Parathyroid adenoma (tissue), 2 donors: ENCODE data around the gene MAB21L3.

Experiments used
- H2AFZ ChIP-seq: fragments of 300-600 bp; sonication (generic); one replicate; pipeline ENCODE4 v1.7.0; 2017; ENCODE audit warnings: antibody characterized with exemption, mild to moderate bottlenecking
- H3K27ac ChIP-seq: fragments of 300-600 bp; sonication (generic); one replicate; pipeline ENCODE4 v1.7.0; 2017
- H3K27me3 ChIP-seq: fragments of 300-600 bp; sonication (generic); one replicate; pipeline ENCODE4 v1.7.0; 2017; ENCODE audit warnings: low read length; ENCODE audit not compliant: control insufficient read depth, insufficient read depth
- H3K36me3 ChIP-seq: fragments of 300-600 bp; sonication (generic); one replicate; pipeline ENCODE4 v1.7.0; 2017; ENCODE audit warnings: low read length; ENCODE audit not compliant: control insufficient read depth, insufficient read depth
- H3K4me1 ChIP-seq: fragments of 300-600 bp; sonication (generic); one replicate; pipeline ENCODE4 v1.7.0; 2017; ENCODE audit warnings: control low read depth
- H3K4me2 ChIP-seq: fragments of 300-600 bp; sonication (generic); one replicate; pipeline ENCODE4 v1.7.0; 2017; ENCODE audit warnings: low read length
- H3K4me3 ChIP-seq: fragments of 300-600 bp; sonication (generic); one replicate; pipeline ENCODE4 v1.7.0; 2017; ENCODE audit warnings: low read depth, low read length
- H3K79me2 ChIP-seq: fragments of 300-600 bp; sonication (generic); one replicate; pipeline ENCODE4 v1.7.0; 2017; ENCODE audit warnings: control low read depth
- H3K9ac ChIP-seq: fragments of 300-600 bp; sonication (generic); one replicate; pipeline ENCODE4 v1.7.0; 2017; ENCODE audit warnings: mild to moderate bottlenecking
- H3K9me3 ChIP-seq: fragments of 300-600 bp; sonication (generic); one replicate; pipeline ENCODE4 v1.7.0; 2017; ENCODE audit warnings: low read length; ENCODE audit not compliant: control insufficient read depth
- TF ChIP-seq, protein P1 (sequence below): fragments of 300-600 bp; sonication (generic); IDR thresholded peaks from one replicate; pipeline ENCODE4 v1.7.0; 2017; ENCODE audit warnings: antibody characterized with exemption, mild to moderate bottlenecking
- donor health status: primary hyperparathyroidism.

MAB21L3 gene

DNA sequence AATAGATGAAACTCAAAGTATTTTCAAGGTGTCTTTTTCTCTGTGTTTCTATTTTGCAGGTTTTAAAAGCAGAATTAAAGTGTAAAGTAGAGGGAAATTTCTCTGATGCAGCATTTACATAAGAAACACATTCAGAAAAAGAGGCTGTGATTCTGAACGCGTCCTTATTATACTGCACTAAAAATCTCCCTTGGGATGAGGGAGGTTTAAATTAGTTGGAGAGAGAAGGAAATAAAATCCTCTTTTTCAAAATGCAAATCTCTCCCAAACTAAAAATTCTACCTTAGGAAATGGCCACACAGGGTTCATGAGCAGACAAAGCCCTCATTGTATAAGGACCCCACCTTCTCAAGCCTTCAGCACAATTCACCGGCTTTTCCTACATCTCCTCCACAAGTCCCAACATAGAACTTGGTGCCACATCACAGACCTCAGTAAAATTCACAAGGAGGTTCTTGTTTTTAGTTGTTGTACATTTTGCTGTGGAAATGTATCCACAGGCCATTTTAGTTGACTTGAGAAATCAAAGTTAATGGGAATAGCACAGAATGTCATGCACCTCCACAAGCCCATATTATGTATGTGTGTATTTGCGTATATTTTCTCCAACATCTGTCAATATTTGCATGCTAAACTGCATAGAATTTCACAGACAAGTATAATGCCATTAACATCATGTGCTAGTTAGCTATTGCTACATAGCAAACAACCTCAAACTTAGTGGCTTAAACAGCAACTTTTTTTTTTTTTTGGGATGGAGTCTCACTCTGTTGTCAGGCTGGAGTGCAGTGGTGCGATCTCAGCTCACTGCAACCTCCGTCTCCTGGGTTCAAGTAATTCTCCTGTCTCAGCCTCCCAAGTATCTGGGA, 59.8 kb downstream of the MAB21L3 start:
- no peaks in the 10 kb centered on the region for H3K79me2 ChIP-seq
- no peak overlapping the region for H3K27ac ChIP-seq
- H3K4me3 ChIP-seq = no peak overlapping the region
- no peak overlapping the region for H2AFZ ChIP-seq
- no peak overlapping the region for H3K9ac ChIP-seq
- peaks cover 8% of the 10 kb centered on the region for H3K4me1 ChIP-seq
- TF ChIP-seq, protein P1, sequence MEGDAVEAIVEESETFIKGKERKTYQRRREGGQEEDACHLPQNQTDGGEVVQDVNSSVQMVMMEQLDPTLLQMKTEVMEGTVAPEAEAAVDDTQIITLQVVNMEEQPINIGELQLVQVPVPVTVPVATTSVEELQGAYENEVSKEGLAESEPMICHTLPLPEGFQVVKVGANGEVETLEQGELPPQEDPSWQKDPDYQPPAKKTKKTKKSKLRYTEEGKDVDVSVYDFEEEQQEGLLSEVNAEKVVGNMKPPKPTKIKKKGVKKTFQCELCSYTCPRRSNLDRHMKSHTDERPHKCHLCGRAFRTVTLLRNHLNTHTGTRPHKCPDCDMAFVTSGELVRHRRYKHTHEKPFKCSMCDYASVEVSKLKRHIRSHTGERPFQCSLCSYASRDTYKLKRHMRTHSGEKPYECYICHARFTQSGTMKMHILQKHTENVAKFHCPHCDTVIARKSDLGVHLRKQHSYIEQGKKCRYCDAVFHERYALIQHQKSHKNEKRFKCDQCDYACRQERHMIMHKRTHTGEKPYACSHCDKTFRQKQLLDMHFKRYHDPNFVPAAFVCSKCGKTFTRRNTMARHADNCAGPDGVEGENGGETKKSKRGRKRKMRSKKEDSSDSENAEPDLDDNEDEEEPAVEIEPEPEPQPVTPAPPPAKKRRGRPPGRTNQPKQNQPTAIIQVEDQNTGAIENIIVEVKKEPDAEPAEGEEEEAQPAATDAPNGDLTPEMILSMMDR = no peak
- H3K36me3 ChIP-seq = no peaks in the 10 kb centered on the region
- no peaks in the 10 kb centered on the region for H3K27me3 ChIP-seq
- no peak overlapping the region for H3K4me2 ChIP-seq
- no peaks in the 10 kb centered on the region for H3K9me3 ChIP-seq

DNA sequence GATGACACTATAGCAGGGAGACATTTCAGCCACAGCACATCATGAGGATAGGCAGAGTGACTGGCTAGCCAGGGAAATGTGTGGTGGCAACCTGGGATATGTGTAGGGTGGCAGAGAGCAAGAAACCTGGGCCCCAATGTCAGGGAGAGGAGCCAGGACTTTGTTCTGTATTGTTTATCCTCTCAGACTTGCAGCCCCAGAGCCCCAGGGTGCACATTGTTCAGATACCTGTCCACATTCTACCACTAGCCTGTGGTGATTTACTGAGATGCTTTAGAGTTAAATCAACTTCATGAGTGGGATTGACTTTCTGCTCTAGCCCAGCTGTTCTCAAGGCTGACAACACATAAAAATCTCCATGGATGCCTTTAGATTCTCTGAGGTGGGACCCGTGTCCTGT, 61.5 kb downstream of the MAB21L3 start:
- H2AFZ ChIP-seq = no peak overlapping the region
- peaks cover 3% of the 10 kb centered on the region for H3K4me1 ChIP-seq
- no peak overlapping the region for H3K9ac ChIP-seq
- H3K27me3 ChIP-seq = no peaks in the 10 kb centered on the region
- H3K79me2 ChIP-seq = no peaks in the 10 kb centered on the region
- no peak overlapping the region for H3K4me3 ChIP-seq
- no peak overlapping the region for H3K4me2 ChIP-seq
- no peaks in the 10 kb centered on the region for H3K36me3 ChIP-seq
- H3K27ac ChIP-seq = no peak overlapping the region
- H3K9me3 ChIP-seq = no peaks in the 10 kb centered on the region
- TF ChIP-seq, protein P1 = no peak

DNA sequence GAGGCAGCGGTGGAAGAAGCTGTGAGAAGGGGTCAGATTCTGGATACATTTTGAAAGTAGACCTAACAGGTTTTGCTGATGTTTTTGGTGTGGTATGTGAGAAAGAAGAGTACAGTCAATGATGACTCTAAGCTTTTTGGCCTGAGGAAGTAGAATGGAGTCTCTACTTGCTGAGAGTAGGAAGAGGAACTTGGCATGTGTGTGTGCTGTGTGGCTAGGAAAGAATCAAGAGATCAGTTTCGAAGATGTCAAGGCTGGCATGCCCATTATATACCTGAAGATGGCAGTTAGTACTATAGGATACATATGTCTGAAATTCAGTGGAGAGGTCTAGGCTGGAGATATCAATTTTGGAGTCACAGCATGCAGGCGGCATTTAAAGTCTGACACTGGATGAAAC, 64.4 kb downstream of the MAB21L3 start:
- Histone ChIP-seq H3K9me3 (no peaks in the 10 kb centered on the region), H3K4me2 (no peak overlapping the region), H3K4me3 (no peak overlapping the region), H3K36me3 (no peaks in the 10 kb centered on the region), H2AFZ (no peak overlapping the region), H3K79me2 (no peaks in the 10 kb centered on the region), H3K4me1 (no peaks in the 10 kb centered on the region), H3K9ac (no peak overlapping the region), H3K27me3 (no peaks in the 10 kb centered on the region), H3K27ac (no peak overlapping the region)
- TF ChIP-seq, protein P1 = no peak

DNA sequence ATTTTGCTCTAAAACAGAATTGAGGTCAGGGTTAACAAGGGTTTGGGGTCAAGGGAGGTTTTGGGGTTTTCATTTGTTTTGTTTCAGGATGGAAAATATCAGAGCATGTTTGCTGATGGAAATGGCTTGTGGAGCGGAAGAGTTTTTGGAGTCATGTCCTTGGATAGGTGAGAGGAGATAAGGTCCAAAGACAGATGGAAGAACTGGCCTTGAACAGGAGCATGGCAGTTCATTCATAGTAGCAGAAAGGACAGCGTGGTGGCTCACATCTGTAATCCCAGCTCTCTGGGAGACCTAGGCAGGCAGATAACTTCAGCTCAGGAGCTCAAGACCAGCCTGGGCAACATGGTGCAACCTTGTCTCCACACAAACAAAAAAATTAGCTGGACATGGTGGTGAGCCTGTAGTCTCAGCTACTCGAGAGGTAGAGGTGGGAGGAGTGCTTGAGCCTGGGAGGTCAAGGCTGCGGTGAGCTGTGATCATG, 65.1 kb downstream of the MAB21L3 start:
- Histone ChIP-seq H3K9me3 (no peaks in the 10 kb centered on the region), H3K79me2 (no peaks in the 10 kb centered on the region), H2AFZ (no peak overlapping the region), H3K36me3 (no peaks in the 10 kb centered on the region), H3K9ac (no peak overlapping the region), H3K27ac (no peak overlapping the region), H3K27me3 (no peaks in the 10 kb centered on the region), H3K4me2 (no peak overlapping the region), H3K4me1 (no peaks in the 10 kb centered on the region), H3K4me3 (no peak overlapping the region)
- TF ChIP-seq, protein P1 = no peak

DNA sequence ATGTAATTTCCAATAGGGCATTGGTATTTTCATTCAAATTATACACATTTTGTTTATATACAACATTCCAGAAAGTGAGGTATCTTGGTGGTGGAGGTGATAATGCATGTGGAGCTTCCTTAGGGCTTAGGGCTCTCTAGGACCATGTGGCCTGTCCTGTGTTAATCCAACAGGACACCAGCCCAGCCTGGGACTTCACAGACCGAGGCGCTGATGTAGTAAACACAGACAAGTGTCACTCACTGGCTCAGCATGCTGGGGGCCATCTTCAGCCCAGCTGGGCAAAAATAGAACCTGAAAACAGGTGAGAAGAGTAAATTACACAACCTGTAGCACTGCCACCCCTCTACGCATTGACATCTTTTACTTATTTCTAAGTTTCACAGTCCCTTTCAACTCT, 66.7 kb downstream of the MAB21L3 start:
- TF ChIP-seq, protein P1 = no peak
- no peaks in the 10 kb centered on the region for H3K27me3 ChIP-seq
- H3K4me2 ChIP-seq = no peak overlapping the region
- no peak overlapping the region for H3K4me3 ChIP-seq
- H3K36me3 ChIP-seq = no peaks in the 10 kb centered on the region
- no peaks in the 10 kb centered on the region for H3K79me2 ChIP-seq
- H3K9ac ChIP-seq = no peak overlapping the region
- H3K9me3 ChIP-seq = no peaks in the 10 kb centered on the region
- H2AFZ ChIP-seq = no peak overlapping the region
- no peak overlapping the region for H3K27ac ChIP-seq
- H3K4me1 ChIP-seq = no peaks in the 10 kb centered on the region
